ENCODE measurements around the gene CIAO1. TPM values are rescaled to one million over a fixed set of nuclear protein-coding genes. Genes with fewer than 3 reads are reported as not detected.
A peak's percentile ranks its signal among the peaks of the same experiment; 100 is the strongest.
"Not testable (repeated sequence)": the region's sequence is repeated elsewhere in the genome, so short reads cannot be mapped to it uniquely, and the experiment has no call there.

CIAO1 gene
- 62.7 TPM for total RNA-seq

- DNase-seq (ENCODE audit: low spot score): peak; percentile 98
- peak; percentile 99 for ATAC-seq
- intact Hi-C loops (cut with DNase I): no loop called here
Observed at GRCh38 chr2:96265840-96266679, at the start of gene CIAO1, which contains the start of gene TMEM127. TSS of gene CIAO1 (plus strand) at chr2:96266225. CDS start at chr2:96266351, 126 bp downstream. TSS of gene TMEM127 (minus strand) at chr2:96265997. CDS start at chr2:96265381, 616 bp downstream.

GRCh38 chr2:96218508-96219131 lies 47.4 kb upstream of the CIAO1 start:
- ATAC-seq (no peak), DNase-seq (ENCODE audit: low spot score) (no peak)
- intact Hi-C loops (cut with DNase I): no loop called here

- ATAC-seq; intact Hi-C loops (cut with DNase I); DNase-seq (ENCODE audit: low spot score): not testable (repeated sequence)
Observed at GRCh38 chr2:96219959-96220358, 46.1 kb upstream of the CIAO1 start.

- intact Hi-C loops (cut with DNase I); DNase-seq (ENCODE audit: low spot score); ATAC-seq: not testable (repeated sequence)
Observed at GRCh38 chr2:96221106-96221505, 44.9 kb upstream of the CIAO1 start.

GRCh38 chr2:96225016-96225533 lies 41.0 kb upstream of the CIAO1 start:
- peak; percentile 61 for ATAC-seq
- intact Hi-C loops (cut with DNase I): no loop called here
- DNase-seq (ENCODE audit: low spot score): no peak

GRCh38 chr2:96231316-96231715 lies 34.7 kb upstream of the CIAO1 start:
- intact Hi-C loops (cut with DNase I): no loop called here
- DNase-seq (ENCODE audit: low spot score): no peak

GRCh38 chr2:96233436-96233835 lies 32.6 kb upstream of the CIAO1 start:
- ATAC-seq (no peak), DNase-seq (ENCODE audit: low spot score) (no peak)
- intact Hi-C loops (cut with DNase I): no loop called here

More at GRCh38 chr2:96231316-96231715, 34.7 kb upstream of the CIAO1 start:
- no peak for ATAC-seq

- intact Hi-C loops (cut with DNase I): no loop called here
- DNase-seq (ENCODE audit: low spot score) (no peak), ATAC-seq (no peak)
Observed at GRCh38 chr2:96233880-96234316, 32.1 kb upstream of the CIAO1 start.

- ATAC-seq: no peak
- DNase-seq (ENCODE audit: low spot score): no peak
- intact Hi-C loops (cut with DNase I): no loop called here
Observed at GRCh38 chr2:96236882-96237281, 29.1 kb upstream of the CIAO1 start.

GRCh38 chr2:96238266-96238665 lies 27.8 kb upstream of the CIAO1 start:
- intact Hi-C loops (cut with DNase I): no loop called here
- ATAC-seq (no peak), DNase-seq (ENCODE audit: low spot score) (no peak)

GRCh38 chr2:96239091-96239490 lies 26.9 kb upstream of the CIAO1 start:
- ATAC-seq: no peak
- intact Hi-C loops (cut with DNase I): no loop called here

GRCh38 chr2:96239745-96240264 lies 26.2 kb upstream of the CIAO1 start:
- intact Hi-C loops (cut with DNase I): no loop called here
- no peak for DNase-seq (ENCODE audit: low spot score)
- no peak for ATAC-seq

More at GRCh38 chr2:96239091-96239490, 26.9 kb upstream of the CIAO1 start:
- no peak for DNase-seq (ENCODE audit: low spot score)

GRCh38 chr2:96240341-96241038 lies 25.5 kb upstream of the CIAO1 start:
- intact Hi-C loops (cut with DNase I): no loop called here
- ATAC-seq: no peak
- DNase-seq (ENCODE audit: low spot score): no peak

GRCh38 chr2:96241227-96241626 lies 24.8 kb upstream of the CIAO1 start:
- intact Hi-C loops (cut with DNase I): no loop called here
- ATAC-seq: no peak
- no peak for DNase-seq (ENCODE audit: low spot score)

- DNase-seq (ENCODE audit: low spot score) (no peak), ATAC-seq (peak; percentile 87)
Observed at GRCh38 chr2:96241900-96242611, 24.0 kb upstream of the CIAO1 start.

GRCh38 chr2:96243843-96244242 lies 22.2 kb upstream of the CIAO1 start:
- intact Hi-C loops (cut with DNase I): no loop called here

More at GRCh38 chr2:96241900-96242611, 24.0 kb upstream of the CIAO1 start:
- intact Hi-C loops (cut with DNase I): no loop called here

GRCh38 chr2:96245609-96246390 lies 20.2 kb upstream of the CIAO1 start:
- intact Hi-C loops (cut with DNase I): no loop called here
- no peak for ATAC-seq
- DNase-seq (ENCODE audit: low spot score): no peak

More at GRCh38 chr2:96243843-96244242, 22.2 kb upstream of the CIAO1 start:
- no peak for ATAC-seq
- no peak for DNase-seq (ENCODE audit: low spot score)

GRCh38 chr2:96247009-96247408 lies 19.0 kb upstream of the CIAO1 start:
- intact Hi-C loops (cut with DNase I): no loop called here
- ATAC-seq (no peak), DNase-seq (ENCODE audit: low spot score) (no peak)
